ENCODE data around the gene ZNF354C. TPM values are rescaled to one million over a fixed set of nuclear protein-coding genes. Genes with fewer than 3 reads are reported as not detected.

Gene ZNF354C
- total RNA-seq, 1 experiment from 2014 or later, result 0.07 TPM

GRCh38 chr5:179130101-179130681, 70.0 kb downstream of the ZNF354C start:
- Histone ChIP-seq H3K9ac (ENCODE audit: low read length) (no peak overlapping the region), H3K4me1 (ENCODE audit: control insufficient read depth in 1 of 2, insufficient read depth in 2 of 2, low read length in 2 of 2) (no peaks in the 10 kb centered on the region), H3K36me3 (ENCODE audit: control insufficient read depth in 1 of 2, insufficient read depth in 2 of 2, low read length in 2 of 2) (no peaks in the 10 kb centered on the region), H3K27ac (ENCODE audit: low read depth, low read length) (no peak overlapping the region), H3K4me3 (replicated peaks in 1 of 2; ENCODE audit: low read depth in 1 of 2, low read length in 2 of 2) (no peak overlapping the region), H4K20me1 (ENCODE audit: insufficient read depth) (no peaks in the 10 kb centered on the region), H2AFZ (ENCODE audit: low read depth, low read length, poor library complexity, severe bottlenecking) (no peak overlapping the region), H3K9me2 (ENCODE audit: insufficient read depth) (no peaks in the 10 kb centered on the region), H3K27me3 (ENCODE audit: insufficient read depth, low read length) (no peaks in the 10 kb centered on the region), H3K4me2 (ENCODE audit: low read length) (no peak overlapping the region), H3K79me2 (ENCODE audit: insufficient read depth, low read length) (no peaks in the 10 kb centered on the region), H3K9me3 (ENCODE audit: control insufficient read depth in 1 of 2, insufficient read depth in 1 of 2, low read depth in 1 of 2, low read length in 2 of 2) (no peaks in the 10 kb centered on the region)
- ATAC-seq, result no peak
- BruUV-seq (replicated peaks), result no TSS peak
- RAD21 ChIA-PET (ENCODE audit: low non-redundant PET in 1 of 2, low total read pairs in 2 of 2, uncharacterized antibody in 2 of 2, unreplicated experiment in 2 of 2), result no interaction called here
- CTCF ChIA-PET, result no interaction called here
- DNase-seq (ENCODE audit: low read depth, low spot score), result no peak
- TF ChIP-seq RAD21 (IDR thresholded peaks at IDR 0.05; ENCODE audit: low read depth) (no peak), JUND (IDR thresholded peaks at IDR 0.05) (no peak), CEBPB (IDR thresholded peaks at IDR 0.05; ENCODE audit: low read depth) (no peak), EGR1 (IDR thresholded peaks at IDR 0.05; ENCODE audit: low read depth) (no peak), ZNF274 (IDR thresholded peaks at IDR 0.05; ENCODE audit: low read depth, low read length) (no peak)
- intact Hi-C loops (cut with micrococcal nuclease), result no loop called here
- POLR2A ChIA-PET, result no interaction called here

DNA sequence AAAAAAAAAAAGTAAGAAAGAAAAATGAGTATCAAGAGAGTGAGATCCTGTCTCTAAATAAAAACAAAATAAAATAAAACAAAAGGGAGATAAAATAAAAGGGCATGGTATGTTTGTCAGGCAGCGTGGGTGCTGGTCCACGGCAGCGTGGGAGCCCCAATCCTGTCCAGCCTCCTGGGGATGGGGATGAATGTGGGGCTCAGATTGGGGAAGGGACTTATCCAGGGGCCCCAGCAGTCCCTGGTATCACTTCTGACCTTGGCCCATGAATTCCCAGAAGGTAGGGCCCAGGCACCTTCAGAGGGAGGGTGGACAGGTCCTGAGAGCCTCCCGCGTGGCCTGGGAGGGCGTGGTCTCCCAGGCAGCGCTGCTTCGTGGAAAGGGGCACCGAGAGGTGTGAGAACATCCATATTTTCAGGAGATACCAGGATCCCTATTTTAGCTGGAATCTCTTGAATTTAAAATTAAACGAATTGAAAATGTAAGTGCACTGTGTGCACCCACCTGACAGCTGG, 71.2 kb downstream of the ZNF354C start:
- Histone ChIP-seq H3K27me3 (ENCODE audit: insufficient read depth, low read length) (no peaks in the 10 kb centered on the region), H3K79me2 (ENCODE audit: insufficient read depth, low read length) (no peaks in the 10 kb centered on the region), H3K4me2 (ENCODE audit: low read length) (no peak overlapping the region), H3K36me3 (ENCODE audit: control insufficient read depth in 1 of 2, insufficient read depth in 2 of 2, low read length in 2 of 2) (no peaks in the 10 kb centered on the region), H3K9ac (ENCODE audit: low read length) (no peak overlapping the region), H4K20me1 (ENCODE audit: insufficient read depth) (no peaks in the 10 kb centered on the region), H2AFZ (ENCODE audit: low read depth, low read length, poor library complexity, severe bottlenecking) (no peak overlapping the region), H3K4me3 (replicated peaks in 1 of 2; ENCODE audit: low read depth in 1 of 2, low read length in 2 of 2) (no peak overlapping the region), H3K9me2 (ENCODE audit: insufficient read depth) (no peaks in the 10 kb centered on the region), H3K4me1 (ENCODE audit: control insufficient read depth in 1 of 2, insufficient read depth in 2 of 2, low read length in 2 of 2) (no peaks in the 10 kb centered on the region), H3K27ac (ENCODE audit: low read depth, low read length) (no peak overlapping the region), H3K9me3 (ENCODE audit: control insufficient read depth in 1 of 2, insufficient read depth in 1 of 2, low read depth in 1 of 2, low read length in 2 of 2) (no peaks in the 10 kb centered on the region)
- no peak for TF ChIP-seq SIN3A (IDR thresholded peaks at IDR 0.05; ENCODE audit: low read depth)
- no peak for TF ChIP-seq POLR2AphosphoS5 (IDR thresholded peaks at IDR 0.05; ENCODE audit: low read depth, low read length)
- TF ChIP-seq MAX (IDR thresholded peaks at IDR 0.05), result no peak
- TF ChIP-seq SP1 (IDR thresholded peaks at IDR 0.05; ENCODE audit: low read depth), result no peak
- TF ChIP-seq REST (IDR thresholded peaks at IDR 0.05; ENCODE audit: low read depth), result no peak
- DNase-seq (ENCODE audit: low read depth, low spot score) (no peak), ATAC-seq (no peak)
- intact Hi-C loops (cut with micrococcal nuclease), result no loop called here
- POLR2A ChIA-PET, result no interaction called here
- BruUV-seq (replicated peaks), result no TSS peak
- RAD21 ChIA-PET (ENCODE audit: low non-redundant PET in 1 of 2, low total read pairs in 2 of 2, uncharacterized antibody in 2 of 2, unreplicated experiment in 2 of 2), result interaction anchor here (0.5 to 0.7 kb wide), 2 partner anchors 299 to 338 kb away, joined by 3 to 4 read pairs; no protein-coding TSS in a partner anchor
- CTCF ChIA-PET, result no interaction called here
